ENCODE results near the gene ETS1.

The ETS1 gene

DNA sequence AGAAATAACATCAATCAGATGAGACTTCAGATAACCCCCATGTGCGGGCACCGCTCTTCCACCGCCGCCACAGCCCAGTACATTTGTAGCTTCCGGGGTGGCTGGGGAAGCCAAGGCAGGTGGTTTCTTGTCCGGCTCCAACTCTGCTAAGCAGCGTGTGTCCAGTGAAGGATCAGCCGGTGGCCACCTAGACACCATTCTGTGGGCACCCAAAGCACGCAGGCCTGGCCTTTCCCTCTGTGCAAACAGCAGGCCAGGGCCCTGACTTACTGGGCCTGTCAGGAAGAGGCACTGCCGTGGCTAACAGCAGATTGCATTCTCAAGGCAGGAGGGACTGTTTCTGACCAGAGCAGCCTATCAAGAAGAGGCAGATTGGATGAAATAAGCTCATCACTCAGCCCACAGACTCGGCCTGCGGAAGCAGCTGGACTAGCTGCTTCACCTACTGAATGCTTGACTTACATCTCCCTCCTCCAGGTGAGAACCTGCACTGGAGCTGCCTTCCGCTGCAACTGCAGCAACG lies 74.8 kb downstream of the ETS1 start:
- H3K4me1 ChIP-seq (ENCODE audit: control insufficient read depth, insufficient read depth, low read length), result peaks cover 77% of the 10 kb centered on the region
- H3K27me3 ChIP-seq (replicated peaks; ENCODE audit: control insufficient read depth, insufficient read depth, low read length), result no peaks in the 10 kb centered on the region
- H3K9me3 ChIP-seq (ENCODE audit: control insufficient read depth, low read length), result no peaks in the 10 kb centered on the region
- no peak overlapping the region for H3K9ac ChIP-seq (ENCODE audit: low read length)
- H3K4me3 ChIP-seq (ENCODE audit: low read length), result no peak overlapping the region
- no peak for DNase-seq (ENCODE audit: low read depth)
- peaks cover 18% of the 10 kb centered on the region for H3K36me3 ChIP-seq (ENCODE audit: control insufficient read depth, insufficient read depth, low read length, severe bottlenecking)

DNA sequence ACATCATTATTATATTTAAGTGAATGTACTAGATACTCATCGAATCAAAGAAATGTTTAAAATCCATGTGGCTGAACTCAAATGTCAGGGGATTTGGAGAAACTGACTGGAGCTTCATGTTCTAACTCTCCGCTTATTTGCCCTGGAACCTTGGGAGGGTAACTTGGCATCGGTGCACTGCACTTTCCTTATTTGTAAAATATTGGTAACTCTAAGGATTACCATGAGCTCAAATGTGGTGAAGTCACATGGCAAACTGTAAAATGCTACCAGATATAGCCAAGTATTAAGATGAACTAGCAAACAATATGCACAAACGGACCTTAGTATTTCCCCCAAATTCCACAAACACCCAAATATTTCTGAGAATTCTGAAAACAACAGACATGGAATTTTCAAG lies 75.6 kb downstream of the ETS1 start:
- Histone ChIP-seq H3K4me3 (ENCODE audit: low read length) (no peak overlapping the region), H3K36me3 (ENCODE audit: control insufficient read depth, insufficient read depth, low read length, severe bottlenecking) (peaks cover 18% of the 10 kb centered on the region), H3K27me3 (replicated peaks; ENCODE audit: control insufficient read depth, insufficient read depth, low read length) (no peaks in the 10 kb centered on the region), H3K4me1 (ENCODE audit: control insufficient read depth, insufficient read depth, low read length) (peaks cover 74% of the 10 kb centered on the region), H3K9ac (ENCODE audit: low read length) (peak overlapping the region; percentile 4), H3K9me3 (ENCODE audit: control insufficient read depth, low read length) (no peaks in the 10 kb centered on the region)
- no peak for DNase-seq (ENCODE audit: low read depth)

DNA sequence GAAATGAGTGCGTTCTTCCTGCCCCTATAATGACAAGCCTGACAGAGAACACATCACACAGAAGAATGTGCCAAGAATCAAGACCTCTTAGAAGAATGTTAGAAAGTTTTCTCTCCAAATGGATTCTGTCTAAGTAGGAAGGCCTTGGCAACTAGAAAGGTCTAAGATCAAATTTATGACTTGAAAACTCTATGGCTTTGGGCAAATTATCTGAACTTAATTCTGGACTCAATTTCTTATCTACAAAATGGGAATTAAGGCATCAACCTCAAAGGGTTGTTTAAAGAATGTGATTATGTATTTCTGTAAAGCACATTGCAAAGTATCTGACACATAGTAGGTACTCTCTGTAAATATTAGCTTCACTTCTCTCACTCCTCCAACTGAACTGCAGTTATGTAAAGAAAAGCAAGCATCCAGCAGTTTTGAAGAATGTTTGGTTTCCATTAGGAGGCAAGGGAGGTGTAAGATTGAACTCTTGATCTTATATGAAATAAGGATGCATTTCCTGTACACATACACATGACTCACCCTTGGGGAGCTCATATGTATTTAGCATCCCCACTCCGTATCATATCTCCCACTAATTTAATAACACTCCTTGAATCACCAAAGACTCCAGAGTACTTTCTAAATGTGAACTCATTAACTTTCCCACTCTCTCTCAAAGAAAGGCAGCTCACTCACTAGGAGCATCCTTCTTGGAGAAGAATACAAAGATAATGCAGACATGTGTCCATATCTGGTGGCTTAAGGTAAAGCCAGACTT lies 77.6 kb downstream of the ETS1 start:
- peaks cover 68% of the 10 kb centered on the region for H3K4me1 ChIP-seq (ENCODE audit: control insufficient read depth, insufficient read depth, low read length)
- H3K4me3 ChIP-seq (ENCODE audit: low read length), result no peak overlapping the region
- H3K36me3 ChIP-seq (ENCODE audit: control insufficient read depth, insufficient read depth, low read length, severe bottlenecking), result peaks cover 33% of the 10 kb centered on the region
- H3K27me3 ChIP-seq (replicated peaks; ENCODE audit: control insufficient read depth, insufficient read depth, low read length), result no peaks in the 10 kb centered on the region
- no peak overlapping the region for H3K9ac ChIP-seq (ENCODE audit: low read length)
- DNase-seq (ENCODE audit: low read depth), result peak; percentile 49
- H3K9me3 ChIP-seq (ENCODE audit: control insufficient read depth, low read length), result no peaks in the 10 kb centered on the region

DNA sequence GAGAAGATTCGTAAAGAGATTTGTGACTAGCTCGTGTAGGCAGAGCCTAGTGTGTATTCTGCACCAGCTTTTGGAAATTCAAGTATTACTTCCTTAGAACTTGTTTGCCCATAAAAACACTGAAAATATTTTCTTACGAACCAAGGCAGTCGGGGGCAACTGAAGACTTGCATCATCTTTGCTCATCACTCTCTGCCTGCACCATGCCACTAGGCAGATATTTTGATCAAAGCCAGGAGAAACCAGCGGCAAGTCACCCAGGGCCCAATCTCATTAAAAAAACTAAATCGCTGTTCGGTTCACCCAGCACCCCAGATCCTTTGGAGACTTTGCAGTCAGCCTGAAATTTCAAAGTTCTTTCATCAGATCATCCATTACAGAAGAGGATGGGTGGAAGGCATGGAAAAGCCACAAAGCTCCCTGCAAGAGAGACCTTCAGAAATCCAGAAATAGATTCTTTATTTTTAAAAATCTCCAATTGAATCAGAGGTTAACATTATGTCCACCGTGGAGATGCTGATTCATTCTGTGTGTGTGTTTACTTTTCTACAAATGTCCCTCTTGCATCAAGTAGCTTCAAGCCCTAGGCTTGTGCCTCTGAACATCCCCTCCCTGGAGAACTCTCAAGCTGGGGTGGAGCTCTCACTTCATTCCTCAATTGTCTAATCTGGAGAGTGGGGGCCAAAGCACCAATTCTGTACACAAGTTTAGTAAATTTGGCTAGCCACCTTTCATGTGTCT lies 78.4 kb downstream of the ETS1 start:
- H3K9me3 ChIP-seq (ENCODE audit: control insufficient read depth, low read length), result no peaks in the 10 kb centered on the region

DNA sequence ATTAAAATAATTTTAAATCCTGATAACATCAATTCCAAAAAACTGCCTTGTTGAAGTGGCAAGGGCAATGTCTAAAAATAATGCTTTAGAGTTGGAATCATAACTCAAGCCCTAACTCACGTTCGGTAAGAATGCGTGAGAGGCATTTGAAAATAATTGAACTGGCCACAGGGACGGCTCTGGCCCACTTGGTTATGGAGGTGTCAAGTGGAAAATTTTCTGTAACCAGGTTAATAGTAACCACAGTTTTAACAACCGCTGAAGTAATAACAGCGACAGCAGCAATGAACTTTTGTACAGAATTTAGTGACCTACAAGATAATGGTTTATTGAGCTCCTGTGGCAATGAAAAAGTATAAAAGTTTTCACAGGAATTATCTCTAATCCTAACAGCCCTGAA lies 79.4 kb downstream of the ETS1 start:
- peaks cover 80% of the 10 kb centered on the region for H3K4me1 ChIP-seq (ENCODE audit: control insufficient read depth, insufficient read depth, low read length)
- DNase-seq (ENCODE audit: low read depth), result no peak
- no peaks in the 10 kb centered on the region for H3K9me3 ChIP-seq (ENCODE audit: control insufficient read depth, low read length)
- H3K4me3 ChIP-seq (ENCODE audit: low read length), result peak overlapping the region; percentile 68
- no peaks in the 10 kb centered on the region for H3K27me3 ChIP-seq (replicated peaks; ENCODE audit: control insufficient read depth, insufficient read depth, low read length)
- H3K36me3 ChIP-seq (ENCODE audit: control insufficient read depth, insufficient read depth, low read length, severe bottlenecking), result peaks cover 25% of the 10 kb centered on the region
- H3K9ac ChIP-seq (ENCODE audit: low read length), result peak overlapping the region; percentile 72

More for the DNA sequence above, 78.4 kb downstream of the ETS1 start:
- peaks cover 33% of the 10 kb centered on the region for H3K36me3 ChIP-seq (ENCODE audit: control insufficient read depth, insufficient read depth, low read length, severe bottlenecking)
- peak overlapping the region; percentile 24 for H3K4me3 ChIP-seq (ENCODE audit: low read length)
- peaks cover 70% of the 10 kb centered on the region for H3K4me1 ChIP-seq (ENCODE audit: control insufficient read depth, insufficient read depth, low read length)
- DNase-seq (ENCODE audit: low read depth), result peak; percentile 70
- H3K9ac ChIP-seq (ENCODE audit: low read length), result no peak overlapping the region
- no peaks in the 10 kb centered on the region for H3K27me3 ChIP-seq (replicated peaks; ENCODE audit: control insufficient read depth, insufficient read depth, low read length)

DNA sequence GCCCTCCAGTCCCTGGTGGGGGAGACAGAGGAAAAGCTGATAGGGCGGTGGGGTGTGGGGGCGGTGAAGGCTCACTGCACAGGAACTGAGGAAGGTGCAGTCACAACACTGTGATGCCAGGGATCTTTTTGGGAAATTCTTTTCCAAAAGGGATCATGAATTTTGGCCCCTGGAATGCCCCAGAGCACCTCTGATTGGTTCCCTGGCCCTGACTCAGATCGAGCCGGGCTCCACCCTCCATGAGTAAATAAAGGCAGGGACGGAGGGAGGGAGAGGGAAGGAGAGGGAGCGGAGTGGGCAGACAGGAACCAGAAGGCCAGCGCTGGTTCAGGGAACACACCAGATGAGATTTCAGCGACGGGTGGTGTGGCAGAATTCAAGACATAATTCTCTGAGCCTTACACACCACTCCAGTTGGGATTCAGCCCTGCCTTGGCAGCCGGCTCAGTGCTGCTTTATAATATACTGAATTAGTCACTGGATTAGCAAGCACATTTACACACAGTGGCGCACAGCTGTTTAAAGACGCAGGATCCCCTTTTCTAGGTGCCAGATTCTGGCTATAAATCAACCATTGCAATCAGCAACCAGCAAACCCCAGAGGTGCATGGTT lies 80.3 kb downstream of the ETS1 start:
- peak overlapping the region; percentile 72 for H3K9ac ChIP-seq (ENCODE audit: low read length)
- peak; percentile 96 for DNase-seq (ENCODE audit: low read depth)
- H3K9me3 ChIP-seq (ENCODE audit: control insufficient read depth, low read length), result no peaks in the 10 kb centered on the region
- no peaks in the 10 kb centered on the region for H3K27me3 ChIP-seq (replicated peaks; ENCODE audit: control insufficient read depth, insufficient read depth, low read length)
- peak overlapping the region; percentile 68 for H3K4me3 ChIP-seq (ENCODE audit: low read length)
- H3K4me1 ChIP-seq (ENCODE audit: control insufficient read depth, insufficient read depth, low read length), result peaks cover 88% of the 10 kb centered on the region
- H3K36me3 ChIP-seq (ENCODE audit: control insufficient read depth, insufficient read depth, low read length, severe bottlenecking), result peaks cover 17% of the 10 kb centered on the region

DNA sequence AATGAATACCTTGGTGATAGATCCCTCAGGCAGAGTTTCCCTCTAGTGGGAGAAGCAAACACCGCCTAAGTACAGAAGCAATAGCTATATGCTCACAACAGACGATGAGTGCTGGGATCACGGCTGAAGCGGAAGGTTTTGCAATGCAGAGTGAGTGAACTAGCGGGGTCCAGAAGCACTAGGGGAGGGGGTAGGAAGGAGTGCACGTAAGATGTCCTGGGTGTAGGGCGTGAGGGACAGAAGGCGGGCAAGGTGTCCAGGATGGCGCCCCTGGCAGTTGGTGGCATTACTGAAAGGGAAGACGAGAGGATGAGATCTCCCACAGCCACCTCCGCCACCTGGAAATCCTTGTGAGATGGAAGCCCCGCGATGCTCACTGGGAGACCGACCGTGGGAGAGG lies 81.0 kb downstream of the ETS1 start:
- H3K9me3 ChIP-seq (ENCODE audit: control insufficient read depth, low read length), result no peaks in the 10 kb centered on the region
- no peaks in the 10 kb centered on the region for H3K27me3 ChIP-seq (replicated peaks; ENCODE audit: control insufficient read depth, insufficient read depth, low read length)
- peaks cover 14% of the 10 kb centered on the region for H3K36me3 ChIP-seq (ENCODE audit: control insufficient read depth, insufficient read depth, low read length, severe bottlenecking)
- H3K4me1 ChIP-seq (ENCODE audit: control insufficient read depth, insufficient read depth, low read length), result peaks cover 88% of the 10 kb centered on the region
- DNase-seq (ENCODE audit: low read depth), result peak; percentile 19
- H3K4me3 ChIP-seq (ENCODE audit: low read length), result peak overlapping the region; percentile 68
- H3K9ac ChIP-seq (ENCODE audit: low read length), result peak overlapping the region; percentile 51

DNA sequence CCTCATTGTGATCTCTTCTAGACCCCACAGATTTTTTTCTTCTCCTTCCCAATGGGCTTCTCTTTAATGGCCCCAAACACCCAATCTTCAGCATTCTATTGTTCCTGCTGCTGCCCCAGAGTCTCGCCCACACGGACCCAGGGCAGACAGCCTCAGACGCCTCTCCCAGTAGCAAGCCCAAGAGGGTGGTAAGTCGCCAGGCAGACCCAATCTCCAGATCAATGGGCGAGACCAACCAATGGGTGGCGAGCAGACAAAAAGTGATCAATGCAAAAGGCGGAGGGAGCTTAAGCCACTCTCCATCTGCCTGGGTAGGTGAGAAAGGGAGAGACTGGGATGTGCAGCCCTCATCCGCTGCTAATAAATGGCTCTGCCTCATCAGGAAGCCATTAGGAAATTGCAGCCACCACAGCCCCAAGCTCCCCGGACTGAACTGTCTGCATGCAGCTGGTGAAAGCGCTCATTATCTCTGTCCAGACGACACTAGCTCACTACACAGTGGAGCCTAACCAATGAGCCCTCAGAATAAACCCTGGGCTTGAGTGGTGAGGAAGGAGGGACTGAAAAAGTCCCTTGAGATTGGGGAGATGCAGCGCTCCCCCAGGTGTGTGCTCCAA lies 81.8 kb downstream of the ETS1 start:
- no peaks in the 10 kb centered on the region for H3K27me3 ChIP-seq (replicated peaks; ENCODE audit: control insufficient read depth, insufficient read depth, low read length)
- no peaks in the 10 kb centered on the region for H3K9me3 ChIP-seq (ENCODE audit: control insufficient read depth, low read length)
- H3K36me3 ChIP-seq (ENCODE audit: control insufficient read depth, insufficient read depth, low read length, severe bottlenecking), result peaks cover 14% of the 10 kb centered on the region
- H3K9ac ChIP-seq (ENCODE audit: low read length), result no peak overlapping the region
- no peak overlapping the region for H3K4me3 ChIP-seq (ENCODE audit: low read length)
- H3K4me1 ChIP-seq (ENCODE audit: control insufficient read depth, insufficient read depth, low read length), result peaks cover 89% of the 10 kb centered on the region
- no peak for DNase-seq (ENCODE audit: low read depth)

DNA sequence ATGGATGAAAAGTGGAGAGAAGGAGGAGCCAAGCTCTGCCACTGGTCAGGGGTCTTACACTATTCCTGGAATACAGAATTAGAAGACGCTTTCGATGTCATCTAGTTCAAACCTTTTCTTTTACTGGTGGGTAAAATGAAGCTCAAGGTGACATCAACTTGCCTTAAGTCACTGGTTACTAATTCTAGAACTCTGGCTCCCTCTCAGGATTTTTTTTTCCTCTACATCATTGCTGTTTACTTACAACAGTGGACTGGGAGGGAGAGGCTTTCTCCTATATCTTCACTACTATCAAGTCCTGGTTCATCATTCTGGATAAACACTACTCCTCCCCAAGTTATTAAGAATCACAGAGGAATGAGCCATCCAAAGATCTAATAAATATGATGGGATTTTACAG lies 82.9 kb downstream of the ETS1 start:
- Histone ChIP-seq H3K36me3 (ENCODE audit: control insufficient read depth, insufficient read depth, low read length, severe bottlenecking) (peaks cover 14% of the 10 kb centered on the region), H3K4me1 (ENCODE audit: control insufficient read depth, insufficient read depth, low read length) (peaks cover 90% of the 10 kb centered on the region), H3K27me3 (replicated peaks; ENCODE audit: control insufficient read depth, insufficient read depth, low read length) (no peaks in the 10 kb centered on the region), H3K9ac (ENCODE audit: low read length) (no peak overlapping the region), H3K9me3 (ENCODE audit: control insufficient read depth, low read length) (no peaks in the 10 kb centered on the region), H3K4me3 (ENCODE audit: low read length) (no peak overlapping the region)
- DNase-seq (ENCODE audit: low read depth), result peak; percentile 34

DNA sequence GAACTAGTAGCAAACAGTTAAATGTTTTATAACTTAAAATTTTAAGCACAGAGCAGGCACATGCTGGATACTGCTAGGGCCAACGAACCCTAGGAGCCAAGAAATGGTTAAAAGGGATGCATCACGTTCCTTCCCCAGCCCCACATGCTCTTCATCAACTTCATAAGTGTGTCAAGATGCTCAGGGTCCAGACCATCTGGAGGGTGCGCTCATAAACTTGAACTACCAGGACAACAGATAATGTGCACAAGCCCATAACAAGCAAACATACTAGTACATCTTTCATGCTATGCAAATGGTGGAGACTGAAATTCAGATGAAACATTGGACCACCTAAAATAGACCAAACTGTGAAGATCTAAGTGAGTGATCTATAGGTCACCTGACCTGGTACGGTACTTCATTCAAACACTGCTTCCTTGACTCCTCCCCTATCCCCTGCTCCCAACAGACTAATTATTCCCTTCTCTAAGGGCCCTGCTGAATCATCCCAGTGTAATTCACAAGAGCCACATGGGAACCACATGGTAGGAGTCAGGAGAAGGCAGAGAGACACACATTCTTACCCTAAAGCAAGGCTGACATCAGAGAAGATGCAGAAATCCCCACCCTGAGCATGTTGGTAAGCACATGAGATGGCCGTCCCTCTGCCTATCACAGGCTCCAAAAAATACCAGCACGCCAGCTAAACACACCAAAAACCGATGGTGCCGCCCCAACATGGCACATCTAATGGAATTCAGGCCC lies 83.9 kb downstream of the ETS1 start:
- Histone ChIP-seq H3K9me3 (ENCODE audit: control insufficient read depth, low read length) (no peaks in the 10 kb centered on the region), H3K4me3 (ENCODE audit: low read length) (no peak overlapping the region), H3K27me3 (replicated peaks; ENCODE audit: control insufficient read depth, insufficient read depth, low read length) (no peaks in the 10 kb centered on the region), H3K36me3 (ENCODE audit: control insufficient read depth, insufficient read depth, low read length, severe bottlenecking) (peaks cover 14% of the 10 kb centered on the region), H3K4me1 (ENCODE audit: control insufficient read depth, insufficient read depth, low read length) (peaks cover 90% of the 10 kb centered on the region), H3K9ac (ENCODE audit: low read length) (no peak overlapping the region)
- peak; percentile 79 for DNase-seq (ENCODE audit: low read depth)
